GM10266 (cell line): ENCODE results near the gene KRT38.

Experiments
- DNase-seq: peaks from one replicate; pipeline ENCODE4 v3.0.0; 2012; ENCODE audit errors: extremely low spot score
- CTCF ChIP-seq: IDR thresholded peaks from 2 replicates; pipeline ENCODE4 v1.5.1; 2012; ENCODE audit warnings: mild to moderate bottlenecking, low read depth; ENCODE audit not compliant: control insufficient read depth, insufficient read depth; ENCODE audit errors: missing control alignments

The KRT38 gene

GRCh38 chr17:41449008-41449407, 8.2 kb upstream of the KRT38 start:
- TF ChIP-seq CTCF: no peak

GRCh38 chr17:41448506-41448905, 7.7 kb upstream of the KRT38 start:
- TF ChIP-seq CTCF: no peak
- no peak for DNase-seq

More at GRCh38 chr17:41449008-41449407, 8.2 kb upstream of the KRT38 start:
- no peak for DNase-seq

- TF ChIP-seq CTCF: no peak
- no peak for DNase-seq
Observed at GRCh38 chr17:41446806-41447205, 6.0 kb upstream of the KRT38 start.

- DNase-seq: no peak
- no peak for TF ChIP-seq CTCF
Observed at GRCh38 chr17:41444640-41445039, 3.9 kb upstream of the KRT38 start.

GRCh38 chr17:41444186-41444585, 3.4 kb upstream of the KRT38 start:
- DNase-seq: no peak
- no peak for TF ChIP-seq CTCF

- DNase-seq: no peak
- TF ChIP-seq CTCF: no peak
Observed at GRCh38 chr17:41442739-41443138, 2.0 kb upstream of the KRT38 start.

- TF ChIP-seq CTCF: no peak
- DNase-seq: no peak
Observed at GRCh38 chr17:41439375-41439774, 1.4 kb downstream of the KRT38 start.

- no peak for TF ChIP-seq CTCF
- DNase-seq: no peak
Observed at GRCh38 chr17:41437769-41438168, 3.0 kb downstream of the KRT38 start.
